ENCODE data around the gene TMEM45A.

TMEM45A gene

GRCh38 chr3:100590114-100590839, 97.9 kb downstream of the TMEM45A start:
- Histone ChIP-seq H2AFZ (ENCODE audit: low read depth, low read length, severe bottlenecking) (peak overlapping the region; percentile 71), H3K4me3 (ENCODE audit: insufficient read depth, low read length, poor library complexity, severe bottlenecking) (no peak overlapping the region), H3K4me2 (ENCODE audit: low read depth, low read length, poor library complexity, severe bottlenecking) (peak overlapping the region; percentile 30)

GRCh38 chr3:100590840-100591147, 98.4 kb downstream of the TMEM45A start:
- Histone ChIP-seq H3K36me3 (ENCODE audit: low read length) (no peaks in the 10 kb centered on the region), H3F3A (ENCODE audit: insufficient read depth) (no peaks in the 10 kb centered on the region), H3K4me2 (ENCODE audit: low read depth, low read length, poor library complexity, severe bottlenecking) (no peak overlapping the region), H3K79me2 (ENCODE audit: insufficient read depth, low read length) (no peaks in the 10 kb centered on the region), H3K27ac (ENCODE audit: low read depth, low read length) (no peak overlapping the region), H2AFZ (ENCODE audit: low read depth, low read length, severe bottlenecking) (no peak overlapping the region), H3K27me3 (ENCODE audit: low read length) (no peaks in the 10 kb centered on the region), H3K9ac (ENCODE audit: low read length) (no peak overlapping the region), H3K4me3 (ENCODE audit: insufficient read depth, low read length, poor library complexity, severe bottlenecking) (no peak overlapping the region), H4K20me1 (ENCODE audit: low read depth, low read length) (no peaks in the 10 kb centered on the region), H3K9me3 (ENCODE audit: insufficient read depth, low read length) (no peaks in the 10 kb centered on the region), H3K9me2 (replicated peaks; ENCODE audit: insufficient read depth, low read length) (no peaks in the 10 kb centered on the region)
- TF ChIP-seq EZH2phosphoT487 (conservative IDR thresholded peaks at IDR 0.05; ENCODE audit: low read length) (no peak), CTCF (IDR thresholded peaks at IDR 0.05; ENCODE audit: insufficient read depth, low read length, poor library complexity, severe bottlenecking) (no peak)

More at GRCh38 chr3:100590114-100590839, 97.9 kb downstream of the TMEM45A start:
- Histone ChIP-seq H3K36me3 (ENCODE audit: low read length) (no peaks in the 10 kb centered on the region), H3K79me2 (ENCODE audit: insufficient read depth, low read length) (no peaks in the 10 kb centered on the region), H3K9me2 (replicated peaks; ENCODE audit: insufficient read depth, low read length) (no peaks in the 10 kb centered on the region), H3F3A (ENCODE audit: insufficient read depth) (no peaks in the 10 kb centered on the region), H3K27me3 (ENCODE audit: low read length) (no peaks in the 10 kb centered on the region), H3K9me3 (ENCODE audit: insufficient read depth, low read length) (no peaks in the 10 kb centered on the region), H4K20me1 (ENCODE audit: low read depth, low read length) (no peaks in the 10 kb centered on the region), H3K27ac (ENCODE audit: low read depth, low read length) (no peak overlapping the region), H3K9ac (ENCODE audit: low read length) (no peak overlapping the region)
- TF ChIP-seq CTCF (IDR thresholded peaks at IDR 0.05; ENCODE audit: insufficient read depth, low read length, poor library complexity, severe bottlenecking) (peak; percentile 76), EZH2phosphoT487 (conservative IDR thresholded peaks at IDR 0.05; ENCODE audit: low read length) (no peak)

DNA sequence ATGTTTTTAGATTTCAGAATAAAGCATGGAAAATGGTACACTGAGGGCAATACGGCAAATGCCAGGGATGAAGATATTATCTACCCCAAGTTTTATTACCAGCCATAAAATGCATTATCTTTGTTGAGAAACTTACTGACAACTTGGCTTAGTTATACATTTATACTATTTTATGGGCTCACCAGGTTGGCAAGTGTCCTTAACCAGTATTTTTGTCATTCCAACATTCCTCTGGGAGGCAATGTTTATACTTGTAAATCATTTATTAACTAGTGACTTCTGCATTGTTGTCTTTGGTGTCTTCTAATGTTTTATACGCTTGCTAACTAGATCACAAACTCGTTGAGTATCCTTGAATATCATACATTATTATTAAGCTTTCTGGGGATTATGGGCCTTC, 99.0 kb downstream of the TMEM45A start:
- no peaks in the 10 kb centered on the region for H3K79me2 ChIP-seq (ENCODE audit: insufficient read depth, low read length)
- no peak overlapping the region for H3K4me2 ChIP-seq (ENCODE audit: low read depth, low read length, poor library complexity, severe bottlenecking)
- no peak overlapping the region for H3K4me3 ChIP-seq (ENCODE audit: insufficient read depth, low read length, poor library complexity, severe bottlenecking)
- no peaks in the 10 kb centered on the region for H3F3A ChIP-seq (ENCODE audit: insufficient read depth)
- no peak overlapping the region for H3K9ac ChIP-seq (ENCODE audit: low read length)
- H3K9me3 ChIP-seq (ENCODE audit: insufficient read depth, low read length) = no peaks in the 10 kb centered on the region
- no peaks in the 10 kb centered on the region for H4K20me1 ChIP-seq (ENCODE audit: low read depth, low read length)
- no peak overlapping the region for H2AFZ ChIP-seq (ENCODE audit: low read depth, low read length, severe bottlenecking)
- TF ChIP-seq EZH2phosphoT487 (conservative IDR thresholded peaks at IDR 0.05; ENCODE audit: low read length) (no peak), CTCF (IDR thresholded peaks at IDR 0.05; ENCODE audit: insufficient read depth, low read length, poor library complexity, severe bottlenecking) (no peak)
- no peaks in the 10 kb centered on the region for H3K36me3 ChIP-seq (ENCODE audit: low read length)
- H3K9me2 ChIP-seq (replicated peaks; ENCODE audit: insufficient read depth, low read length) = no peaks in the 10 kb centered on the region
- no peaks in the 10 kb centered on the region for H3K27me3 ChIP-seq (ENCODE audit: low read length)
- no peak overlapping the region for H3K27ac ChIP-seq (ENCODE audit: low read depth, low read length)

All from SU-DHL-6 (cell line).